K562 (cell line): ENCODE results near the gene PRKCQ. TPM values are rescaled to one million over a fixed set of nuclear protein-coding genes. Genes with fewer than 3 reads are reported as not detected.

Source experiments
- ATAC-seq: fragments of 200-7000 bp; cut with Tn5 transposase; 3 replicates; pipeline ENCODE4 v1.9.1; 2020; ENCODE audit warnings: moderate library complexity
- BruUV-seq: library from RNA; stranded (reverse); fragments of 400-500 nt; replicated peaks from 2 replicates; lab custom pipeline; 2021; lab: Mats Ljungman, UMichigan
- CTCF ChIA-PET: fragments of 300-600 bp; formaldehyde crosslinking; extraction: SDS; loops from one replicate; lab custom pipeline; 2021; ENCODE audit warnings: low intra/inter-chr PET ratio; lab: Yijun Ruan, JAX
- POLR2A ChIA-PET: fragments of 300-600, 350-650 bp; sonication (Branson Sonifier 250); formaldehyde crosslinking; extraction: SDS; loops from one replicate; lab custom pipeline; 2021; ENCODE audit warnings: antibody characterized with exemption, inconsistent platforms; lab: Yijun Ruan, JAX
- DNase-seq, 4 experiments: peaks; one replicate each; pipeline versions ENCODE4 v3.0.0 to v3.0.0-alpha.2; 2011 to 2018; ENCODE audit warnings: low spot score in 3 of 4, mixed read lengths in 3 of 4; ENCODE audit errors: extremely low read depth in 1 of 4
- FAIRE-seq: peaks from 2 replicates; lab custom pipeline; 2011; peaks lifted over from hg19 to GRCh38; lab: Jason Lieb, UNC
- H2AFZ ChIP-seq: 2 replicates; pipeline ENCODE4 v1.6.0; 2011; ENCODE audit warnings: low read depth, low read length, control low read depth, inconsistent platforms
- H3K27ac ChIP-seq: fragments of 200-600 bp; 3 replicates; pipeline ENCODE4 v1.8.0; 2011; ENCODE audit warnings: low read depth, mild to moderate bottlenecking, control low read depth, inconsistent platforms, low read length, moderate library complexity, mixed read lengths; ENCODE audit errors: extremely low read depth
- H3K27me3 ChIP-seq, 2 experiments: fragments of 300-600 bp in 1 of 2; 2 replicates in 1 of 2; 3 replicates in 1 of 2; pipeline versions ENCODE4 v1.6.0 to v1.8.0; 2011; ENCODE audit warnings: inconsistent platforms in 2 of 2, low read length in 2 of 2, mild to moderate bottlenecking in 1 of 2, mixed read lengths in 1 of 2, moderate library complexity in 1 of 2; ENCODE audit not compliant: control insufficient read depth in 2 of 2, insufficient read depth in 2 of 2
- H3K36me3 ChIP-seq: fragments of 300-600 bp; 3 replicates; pipeline ENCODE4 v1.8.0; 2011; ENCODE audit warnings: mild to moderate bottlenecking, low read length, inconsistent platforms; ENCODE audit not compliant: control insufficient read depth, insufficient read depth
- H3K4me1 ChIP-seq, 2 experiments: fragments of 200-600 bp in 1 of 2; replicated peaks in 1 of 2; 2 replicates in 1 of 2; 3 replicates in 1 of 2; pipeline versions ENCODE4 v1.5.1 to v1.8.0; 2011; ENCODE audit warnings: inconsistent platforms in 2 of 2, low read length in 2 of 2, mild to moderate bottlenecking in 1 of 2, mixed read lengths in 1 of 2, moderate library complexity in 1 of 2; ENCODE audit not compliant: control insufficient read depth in 2 of 2, insufficient read depth in 2 of 2
- H3K4me2 ChIP-seq: 2 replicates; pipeline ENCODE4 v1.6.1; 2011; ENCODE audit warnings: low read length, control low read depth, inconsistent platforms, mixed read lengths; ENCODE audit not compliant: insufficient read depth
- H3K4me3 ChIP-seq: fragments of 200-600 bp; sonication (generic), shearing (Covaris generic); 2 replicates; pipeline ENCODE4 v1.5.1; 2016; ENCODE audit warnings: control low read depth, inconsistent platforms
- H3K79me2 ChIP-seq: fragments of 200-600 bp; 3 replicates; pipeline ENCODE4 v1.8.0; 2011; ENCODE audit warnings: low read length, inconsistent platforms; ENCODE audit not compliant: control insufficient read depth, insufficient read depth
- H3K9ac ChIP-seq, 2 experiments: 2 replicates each; pipeline versions ENCODE4 v1.6.0 to v1.6.1; 2011; ENCODE audit warnings: low read depth in 2 of 2, low read length in 2 of 2, control low read depth in 1 of 2, inconsistent platforms in 1 of 2, mild to moderate bottlenecking in 1 of 2, mixed read lengths in 1 of 2; ENCODE audit not compliant: insufficient read depth in 1 of 2
- H3K9me1 ChIP-seq: one replicate; pipeline ENCODE4 v1.6.0; 2011; ENCODE audit warnings: inconsistent platforms, mild to moderate bottlenecking, low read length, moderate library complexity; ENCODE audit not compliant: control insufficient read depth, insufficient read depth
- H3K9me3 ChIP-seq: replicated peaks from 2 replicates; pipeline ENCODE4 v1.5.1; 2011; ENCODE audit warnings: low read depth, low read length, inconsistent platforms; ENCODE audit not compliant: control insufficient read depth, insufficient read depth
- H4K20me1 ChIP-seq: replicated peaks from 2 replicates; pipeline ENCODE4 v1.6.1; 2011; ENCODE audit warnings: low read length, inconsistent platforms, mixed read lengths; ENCODE audit not compliant: control insufficient read depth, insufficient read depth
- ARHGAP35 ChIP-seq: fragments of 450-650 bp; IDR thresholded peaks from 2 replicates; pipeline ENCODE4 v1.6.1; 2018; ENCODE audit not compliant: partially characterized antibody
- BHLHE40 ChIP-seq: IDR thresholded peaks from 2 replicates; pipeline ENCODE4 v1.6.1; 2011; ENCODE audit warnings: low read length, improper control_type of control experiment
- KLF1 ChIP-seq: fragments of 450-650 bp; IDR thresholded peaks from 2 replicates; pipeline ENCODE4 v1.6.1; 2016; ENCODE audit warnings: missing genetic modification characterization, missing compliant biosample characterization
- PYGO2 ChIP-seq: fragments of 450-650 bp; IDR thresholded peaks from 2 replicates; pipeline ENCODE4 v1.6.1; 2016; ENCODE audit warnings: mild to moderate bottlenecking, missing genetic modification characterization, moderate library complexity, missing compliant biosample characterization
- WGBS: fragments of 100-300 bp; shearing (Covaris generic); methylation state at CpG from one replicate; pipeline ENCODE4 v1.1.6; 2016; ENCODE audit warnings: low coverage, mixed read lengths; ENCODE audit not compliant: insufficient coverage; ENCODE audit errors: missing lambda C conversion rate; 5-methylcytosine and 5-hydroxymethylcytosine counted together
- in situ Hi-C: fragments of 300-500 bp; cut with MboI; formaldehyde crosslinking; loops from 4 replicates; pipeline ENCODE4 v1.15.0; 2018; ENCODE audit warnings: inconsistent platforms, mixed read lengths
- intact Hi-C: fragments of 100-400 bp; cut with micrococcal nuclease; formaldehyde crosslinking; loops from 2 replicates; pipeline ENCODE4 v1.14.2; 2022
- polyA plus RNA-seq, 8 experiments: library from polyadenylated mRNA; depleted of rRNA in 4 of 8; stranded (reverse) in 5 of 8; unstranded in 3 of 8; fragments of >200 nt; fragmentation: Nextera tagmentation in 2 of 8; fragmentation: Illumina TruSeq in 1 of 8; extraction: Ambion mirVana in 2 of 8; extraction: Trizol in 1 of 8; gene quantifications; 2 replicates each; pipeline versions ENCODE4 v1.2.1 to v1.2.3, GENCODE V29; 2011 to 2014; ENCODE audit warnings: inconsistent platforms in 1 of 8, missing spikeins in 1 of 8
- total RNA-seq, 7 experiments: library from RNA; depleted of rRNA in 6 of 7; stranded (reverse); fragments of >200 nt in 6 of 7; fragmentation: Illumina TruSeq in 2 of 7; extraction: Trizol in 2 of 7; gene quantifications; 2 replicates each; pipeline versions ENCODE4 v1.2.1 to v1.2.3, GENCODE V29; 2011 to 2021; ENCODE audit warnings: low replicate concordance in 1 of 7
- TF ChIP-seq, protein P1 (sequence below): sonication (generic); formaldehyde crosslinking; IDR thresholded peaks from 2 replicates; pipeline ENCODE4 v1.9.0; 2022; ENCODE audit warnings: mild to moderate bottlenecking, missing genetic modification reagents

Gene PRKCQ
- total and polyA plus RNA-seq, 9 of the 15 experiments (the other 6 are each of a cell fraction or from before 2014, with no cell fraction given): 4.4 to 23.3 (median 14.6) TPM

DNA sequence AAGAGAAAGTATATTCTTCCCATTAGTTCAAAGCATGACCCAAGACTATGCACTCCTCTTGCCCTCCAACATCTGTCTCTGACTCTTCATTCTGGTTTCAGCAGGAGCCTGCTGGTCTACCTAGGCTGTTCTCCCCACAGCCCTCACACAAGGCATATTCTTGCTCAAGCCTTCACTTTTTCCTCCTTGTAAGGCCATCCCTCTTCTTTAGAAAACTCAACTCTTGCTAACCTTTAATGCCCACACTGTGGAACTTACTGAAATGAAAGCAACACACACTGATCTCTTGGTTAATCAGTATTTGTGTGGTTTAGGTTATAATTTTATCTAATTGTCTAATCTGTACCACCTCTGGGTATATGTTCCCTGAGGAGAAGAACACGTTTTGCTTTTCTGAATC is 75.8 kb downstream of the PRKCQ start:
- no TSS peak for BruUV-seq
- Histone ChIP-seq H3K36me3 (no peaks in the 10 kb centered on the region), H3K27ac (no peak overlapping the region), H3K79me2 (no peaks in the 10 kb centered on the region), H3K27me3 (no peaks in the 10 kb centered on the region), H2AFZ (no peak overlapping the region), H3K9ac (no peak overlapping the region), H3K4me2 (no peak overlapping the region), H3K9me3 (no peaks in the 10 kb centered on the region), H3K9me1 (no peaks in the 10 kb centered on the region), H3K4me3 (no peak overlapping the region), H3K4me1 (no peaks in the 10 kb centered on the region), H4K20me1 (no peaks in the 10 kb centered on the region)
- DNase-seq (no peak), ATAC-seq (no peak), FAIRE-seq (no peak)
- intact Hi-C loops (no loop called here), in situ Hi-C loops (no loop called here)
- POLR2A ChIA-PET: no interaction called here
- TF ChIP-seq KLF1 (tag) (no peak), ARHGAP35 (no peak)
- 53% methylated on average over 1 of the region's 1 CpG for WGBS
- CTCF ChIA-PET: interaction anchor here (0.7 kb wide), 1 partner anchor 162 kb away, joined by 3 read pairs; no protein-coding TSS in a partner anchor

DNA sequence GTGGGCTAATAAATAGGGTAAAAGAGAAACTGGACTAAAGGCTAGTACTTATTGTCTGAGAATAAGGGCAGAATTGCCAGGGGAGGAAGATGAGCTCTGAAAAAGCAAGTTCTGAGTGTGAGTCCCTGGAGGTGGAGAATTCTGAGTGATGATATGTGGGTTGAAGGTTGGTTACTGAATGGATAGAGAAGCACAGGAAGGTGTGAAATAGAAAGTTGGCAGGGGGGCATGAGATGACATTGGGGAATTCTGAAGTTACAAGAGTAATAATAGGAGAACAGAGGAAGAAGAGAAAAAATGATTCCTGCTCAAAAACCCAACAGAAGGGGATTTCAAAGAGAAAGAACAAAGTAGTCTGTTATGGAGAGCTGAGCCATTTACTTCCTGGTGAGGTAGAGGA is 76.9 kb downstream of the PRKCQ start:
- intact Hi-C loops: no loop called here
- Histone ChIP-seq H3K4me1 (no peaks in the 10 kb centered on the region), H3K9ac (no peak overlapping the region), H3K4me2 (no peak overlapping the region), H3K9me3 (no peaks in the 10 kb centered on the region), H3K4me3 (no peak overlapping the region), H3K27ac (no peak overlapping the region), H3K9me1 (no peaks in the 10 kb centered on the region), H3K27me3 (no peaks in the 10 kb centered on the region)
- FAIRE-seq (no peak), DNase-seq (no peak)
- TF ChIP-seq, protein P1, sequence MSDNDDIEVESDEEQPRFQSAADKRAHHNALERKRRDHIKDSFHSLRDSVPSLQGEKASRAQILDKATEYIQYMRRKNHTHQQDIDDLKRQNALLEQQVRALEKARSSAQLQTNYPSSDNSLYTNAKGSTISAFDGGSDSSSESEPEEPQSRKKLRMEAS (CRISPR knock-in tag): no peak
- TF ChIP-seq BHLHE40: no peak
- no peak for TF ChIP-seq PYGO2 (tag)
- TF ChIP-seq, all 486 proteins: peak for 0
- no peaks in the 10 kb centered on the region for H3K79me2 ChIP-seq
- POLR2A ChIA-PET: no interaction called here
- H4K20me1 ChIP-seq: no peaks in the 10 kb centered on the region
- in situ Hi-C loops: no loop called here
- no TSS peak for BruUV-seq
- ATAC-seq: no peak
- CTCF ChIA-PET: no interaction called here
- peaks cover 2% of the 10 kb centered on the region; the same call in 2 of the 3 replicates for H3K36me3 ChIP-seq
- no peak overlapping the region for H2AFZ ChIP-seq
